LNCaP clone FGC (cell line): ENCODE data around the gene KCNQ1.

Experiments used
- DNase-seq: peaks from one replicate; pipeline ENCODE4 v3.0.0-alpha.2; 2011; ENCODE audit warnings: low read depth
- H3K4me3 ChIP-seq: 2 replicates; pipeline ENCODE4 v1.5.1; 2011; ENCODE audit warnings: mild to moderate bottlenecking, low read depth, low read length, control low read depth
- CTCF ChIP-seq: IDR thresholded peaks from 2 replicates; pipeline ENCODE4 v1.5.1; 2012; ENCODE audit warnings: mild to moderate bottlenecking; ENCODE audit not compliant: control insufficient read depth, insufficient read depth; ENCODE audit errors: extremely low read depth

Gene KCNQ1

GRCh38 chr11:2565447-2566222 is 120.8 kb downstream of the KCNQ1 start:
- H3K4me3 ChIP-seq: no peak overlapping the region
- DNase-seq: no peak
- no peak for TF ChIP-seq CTCF

GRCh38 chr11:2566223-2567025 is 121.6 kb downstream of the KCNQ1 start:
- TF ChIP-seq CTCF: no peak
- H3K4me3 ChIP-seq: no peak overlapping the region
- DNase-seq: no peak

- no peak for DNase-seq
- no peak overlapping the region for H3K4me3 ChIP-seq
- no peak for TF ChIP-seq CTCF
Measured at GRCh38 chr11:2567026-2567671, 122.3 kb downstream of the KCNQ1 start.

GRCh38 chr11:2569321-2569721 is 124.5 kb downstream of the KCNQ1 start:
- H3K4me3 ChIP-seq: no peak overlapping the region
- TF ChIP-seq CTCF: no peak
- DNase-seq: no peak

- DNase-seq: no peak
- no peak for TF ChIP-seq CTCF
- H3K4me3 ChIP-seq: no peak overlapping the region
Measured at GRCh38 chr11:2569731-2570210, 125.0 kb downstream of the KCNQ1 start.

GRCh38 chr11:2570211-2570811 is 125.5 kb downstream of the KCNQ1 start:
- no peak overlapping the region for H3K4me3 ChIP-seq
- no peak for TF ChIP-seq CTCF
- no peak for DNase-seq
